ENCODE data around the gene ELOF1. TPM values are rescaled to one million over a fixed set of nuclear protein-coding genes. Genes with fewer than 3 reads are reported as not detected.

Gene ELOF1

Small RNAs within 50 kb of the gene (small RNA-seq; reads per million reads assigned to genes)
- not detected for gene RN7SL833P (ENCODE audit: low read depth)

Data from mesenchymal stem cell (in vitro differentiated cells and primary cell).